ENCODE results near the gene ACOXL.
"Not testable (repeated sequence)": the region's sequence is repeated elsewhere in the genome, so short reads cannot be mapped to it uniquely, and the experiment has no call there.

Gene ACOXL

DNA sequence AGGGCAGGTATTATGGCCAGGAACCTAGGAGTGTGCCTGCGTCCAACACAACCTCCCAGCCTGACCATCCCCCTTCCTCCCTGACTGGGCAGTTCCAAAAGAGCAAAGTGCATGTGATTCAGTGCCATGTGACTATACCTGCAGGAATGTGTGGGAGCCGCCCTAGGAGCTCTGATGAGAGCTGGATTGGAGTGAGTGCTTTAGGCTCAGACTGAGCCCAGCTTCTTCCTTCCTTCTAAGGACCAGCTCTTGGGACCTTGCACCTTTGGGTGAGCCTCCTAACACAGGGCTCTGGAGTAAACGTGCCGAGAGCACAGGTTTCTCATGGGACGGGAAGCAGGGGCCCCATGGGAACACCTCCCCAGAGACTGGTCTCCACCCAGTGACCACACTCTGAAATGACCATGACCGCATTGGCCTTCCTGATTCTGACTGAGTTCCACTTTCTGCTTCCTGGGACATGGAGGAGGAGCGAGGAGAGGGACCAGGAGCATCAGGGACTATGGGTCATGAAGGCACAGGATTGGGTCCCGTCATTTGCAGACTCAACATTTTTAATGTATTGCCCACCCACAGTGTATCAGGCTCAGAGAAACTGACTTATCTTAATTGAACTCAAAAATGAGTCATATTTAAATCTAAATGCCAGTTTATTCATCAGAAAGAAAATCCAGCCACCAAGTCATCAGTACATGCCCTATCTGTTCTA, 300.5 kb downstream of the ACOXL start:
- Mint-ChIP-seq H3K27me3 (peaks cover 3% of the 10 kb centered on the region), H3K9me3 (no peaks in the 10 kb centered on the region), H3K27ac (peak overlapping the region; percentile 64), H3K36me3 (ENCODE audit: low read depth) (no peaks in the 10 kb centered on the region), H3K4me3 (peak overlapping the region; percentile 41), H3K4me1 (ENCODE audit: low read depth) (peaks cover 82% of the 10 kb centered on the region)
- intact Hi-C loops (cut with micrococcal nuclease), result no loop called here

DNA sequence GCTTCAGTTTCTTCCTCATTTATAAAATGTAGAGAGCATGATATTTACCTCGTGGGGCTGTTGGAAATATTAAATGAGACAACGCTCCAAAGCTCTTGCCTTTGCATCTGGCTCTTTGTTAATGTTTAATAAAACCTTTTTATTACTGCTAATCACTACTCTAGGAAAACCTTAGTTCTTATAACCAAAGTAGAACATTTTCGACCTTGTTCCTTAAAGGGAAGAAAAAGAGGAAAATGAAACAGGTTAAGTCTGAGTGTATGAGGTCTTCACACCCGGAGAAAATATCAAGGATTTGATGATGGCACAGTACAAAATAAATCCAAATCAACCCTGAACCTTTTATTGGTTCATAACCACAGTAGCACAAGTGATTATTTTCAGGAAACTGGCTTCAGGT, 301.8 kb downstream of the ACOXL start:
- no peak overlapping the region for H3K4me3 Mint-ChIP-seq
- no peaks in the 10 kb centered on the region for H3K36me3 Mint-ChIP-seq (ENCODE audit: low read depth)
- H3K27me3 Mint-ChIP-seq, result peaks cover 3% of the 10 kb centered on the region
- no peaks in the 10 kb centered on the region for H3K9me3 Mint-ChIP-seq
- peaks cover 79% of the 10 kb centered on the region for H3K4me1 Mint-ChIP-seq (ENCODE audit: low read depth)
- no peak overlapping the region for H3K27ac Mint-ChIP-seq
- intact Hi-C loops (cut with micrococcal nuclease), result no loop called here

DNA sequence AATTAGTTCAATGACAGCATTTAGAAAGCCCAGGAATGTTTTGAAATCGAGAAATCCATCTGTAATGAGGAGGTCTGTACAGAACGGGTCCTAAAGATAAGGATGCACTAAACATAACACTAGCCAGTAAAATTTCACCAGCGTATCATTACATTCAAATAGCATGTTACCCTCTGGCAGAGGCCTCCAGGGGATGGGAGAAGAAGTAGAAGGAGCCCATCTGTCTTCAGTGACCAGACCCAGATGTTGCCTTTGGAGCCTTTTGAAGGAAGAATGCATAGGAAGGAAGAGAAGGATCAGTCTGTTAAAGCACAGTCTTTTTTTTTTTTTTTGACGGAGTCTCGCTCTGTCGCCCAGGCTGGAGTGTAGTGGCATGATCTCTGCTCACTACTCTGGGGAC, 302.2 kb downstream of the ACOXL start:
- no peak overlapping the region for H3K4me3 Mint-ChIP-seq
- peaks cover 3% of the 10 kb centered on the region for H3K27me3 Mint-ChIP-seq
- peaks cover 75% of the 10 kb centered on the region for H3K4me1 Mint-ChIP-seq (ENCODE audit: low read depth)
- intact Hi-C loops (cut with micrococcal nuclease), result no loop called here
- H3K9me3 Mint-ChIP-seq, result no peaks in the 10 kb centered on the region
- no peak overlapping the region for H3K27ac Mint-ChIP-seq
- no peaks in the 10 kb centered on the region for H3K36me3 Mint-ChIP-seq (ENCODE audit: low read depth)

DNA sequence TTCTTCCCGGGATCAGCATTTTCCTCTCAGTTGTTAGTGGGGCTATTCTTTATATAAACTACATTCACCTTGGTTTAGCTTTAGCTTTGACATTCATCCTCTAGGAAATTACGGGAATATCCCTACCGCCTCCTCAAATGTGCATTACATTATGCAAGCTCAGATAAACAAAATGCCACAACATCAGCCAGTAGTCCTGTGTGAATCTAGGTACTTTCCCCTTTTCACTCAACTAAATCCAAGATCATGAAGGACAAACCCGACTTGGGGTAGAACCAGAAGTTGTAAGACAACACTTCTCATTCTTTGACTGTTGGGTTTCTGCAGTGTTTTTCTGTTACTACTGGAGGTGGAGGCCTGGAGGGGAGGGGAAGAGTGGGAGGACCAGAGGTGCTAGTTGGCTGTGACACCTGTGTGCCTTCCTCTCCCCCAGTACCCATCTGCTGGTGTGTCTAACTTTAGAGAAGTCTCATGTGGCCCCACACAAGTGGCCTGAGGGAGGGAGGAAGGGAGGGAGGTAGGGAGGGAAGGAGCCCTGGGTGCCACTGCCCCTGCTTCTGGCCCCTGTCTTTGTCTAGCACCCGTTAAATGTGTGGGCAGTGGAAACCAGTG, 303.6 kb downstream of the ACOXL start:
- H3K4me3 Mint-ChIP-seq, result no peak overlapping the region
- intact Hi-C loops (cut with micrococcal nuclease), result no loop called here

DNA sequence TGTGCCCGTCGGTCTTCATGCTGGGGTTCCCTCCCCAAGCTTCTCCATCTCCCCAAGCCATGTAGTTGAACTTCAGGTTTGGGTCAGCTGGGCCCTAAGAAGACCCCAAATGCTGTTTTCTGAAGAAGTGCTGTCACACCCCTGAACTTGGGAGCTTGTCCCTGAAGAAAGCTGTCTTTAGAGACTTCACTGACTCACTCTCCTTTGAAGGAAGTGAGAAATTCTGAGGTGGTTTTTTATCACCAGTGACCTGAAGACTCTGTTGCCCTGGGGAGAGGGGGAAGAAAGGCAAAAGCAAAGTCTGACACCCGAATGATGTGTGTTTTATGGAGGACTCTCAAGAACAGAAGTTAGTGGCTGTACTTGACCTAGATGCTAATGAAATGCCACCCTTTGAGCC, 304.8 kb downstream of the ACOXL start:
- Mint-ChIP-seq H3K27me3 (peaks cover 8% of the 10 kb centered on the region), H3K36me3 (ENCODE audit: low read depth) (no peaks in the 10 kb centered on the region), H3K27ac (peak overlapping the region; percentile 21), H3K4me1 (ENCODE audit: low read depth) (peaks cover 51% of the 10 kb centered on the region), H3K9me3 (no peaks in the 10 kb centered on the region), H3K4me3 (no peak overlapping the region)
- intact Hi-C loops (cut with micrococcal nuclease), result no loop called here

More for the DNA sequence above, 303.6 kb downstream of the ACOXL start:
- Mint-ChIP-seq H3K27ac (no peak overlapping the region), H3K36me3 (ENCODE audit: low read depth) (no peaks in the 10 kb centered on the region), H3K4me1 (ENCODE audit: low read depth) (peaks cover 62% of the 10 kb centered on the region), H3K9me3 (no peaks in the 10 kb centered on the region), H3K27me3 (peaks cover 6% of the 10 kb centered on the region)

DNA sequence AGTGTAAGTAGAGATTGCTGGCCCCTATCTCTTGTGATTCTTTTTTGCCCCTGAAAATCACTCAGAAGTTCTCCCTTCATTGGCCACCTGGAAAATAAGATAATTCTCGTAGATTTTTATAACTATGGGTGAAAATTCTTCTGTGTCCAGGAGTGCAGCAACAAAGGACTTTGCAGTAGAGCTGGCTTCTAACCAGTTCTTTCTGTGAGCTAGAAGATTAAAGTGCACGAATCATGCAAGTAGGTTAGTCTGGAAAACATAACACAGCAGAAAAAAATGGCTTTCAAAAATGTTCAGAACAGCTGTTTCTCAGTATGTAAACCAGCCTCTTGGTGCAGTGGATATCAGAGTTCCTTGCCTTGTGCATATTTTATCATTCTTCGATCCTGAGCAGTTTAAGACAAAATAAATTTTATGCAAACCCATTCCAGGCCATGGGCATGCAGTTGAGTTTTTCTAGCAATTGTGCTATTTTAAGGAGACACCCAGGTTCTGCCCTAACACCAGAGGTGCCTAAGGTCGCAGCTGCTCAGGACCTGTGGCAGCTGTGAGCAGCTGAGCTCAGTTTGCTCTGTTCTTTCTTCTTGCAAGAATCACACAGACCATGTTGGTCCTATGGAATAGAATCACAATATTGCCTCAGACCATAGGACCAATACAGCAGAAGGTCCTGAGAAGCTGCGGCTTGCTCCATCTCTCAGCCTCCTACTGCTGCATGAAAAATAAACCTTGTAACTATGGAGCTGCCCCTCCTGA, 307.4 kb downstream of the ACOXL start:
- intact Hi-C loops (cut with micrococcal nuclease), result no loop called here
- Mint-ChIP-seq H3K4me1 (ENCODE audit: low read depth) (peaks cover 48% of the 10 kb centered on the region), H3K36me3 (ENCODE audit: low read depth) (no peaks in the 10 kb centered on the region), H3K9me3 (no peaks in the 10 kb centered on the region), H3K27ac (no peak overlapping the region), H3K4me3 (no peak overlapping the region), H3K27me3 (peaks cover 10% of the 10 kb centered on the region)

DNA sequence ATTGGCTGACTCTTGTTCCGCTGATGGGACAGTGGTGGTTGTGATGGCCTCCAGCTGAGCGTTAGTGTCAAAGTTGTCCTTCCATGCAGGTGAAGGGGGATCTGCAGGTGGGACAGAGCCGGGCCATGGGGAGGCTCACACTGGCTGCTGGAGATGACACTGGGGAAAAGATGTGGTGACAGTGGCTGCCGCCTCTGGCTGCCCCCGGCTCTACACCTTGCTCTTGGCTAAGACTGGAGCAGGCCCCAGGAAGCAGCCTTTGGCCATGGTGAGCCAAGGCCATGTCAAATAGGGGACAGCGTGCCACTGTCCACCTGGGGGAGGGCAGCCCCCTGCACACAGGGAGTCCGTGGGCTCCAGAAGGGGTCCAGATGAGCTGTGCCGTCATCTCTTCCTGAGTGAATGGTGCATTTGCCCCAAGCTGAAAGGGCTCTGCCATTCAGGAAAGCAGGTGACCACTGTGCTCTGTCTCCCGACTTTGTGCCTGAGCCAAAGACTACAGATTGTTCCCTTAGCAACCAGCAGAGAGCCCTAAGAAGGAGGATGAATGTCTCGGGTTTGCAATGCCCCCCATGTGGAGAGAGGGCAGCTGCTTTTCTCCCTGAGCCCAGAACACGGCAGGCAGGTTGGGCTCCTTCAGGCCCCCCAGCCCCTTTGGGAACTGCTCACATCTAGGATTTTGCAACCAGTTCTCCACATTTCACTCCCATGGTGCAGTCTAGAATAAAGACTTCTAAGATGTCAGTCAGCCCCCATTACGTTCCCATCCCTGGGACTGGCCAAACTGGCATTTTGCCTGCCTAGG, 309.2 kb downstream of the ACOXL start:
- Mint-ChIP-seq H3K4me3 (no peak overlapping the region), H3K9me3 (peaks cover 12% of the 10 kb centered on the region), H3K4me1 (ENCODE audit: low read depth) (peaks cover 39% of the 10 kb centered on the region), H3K36me3 (ENCODE audit: low read depth) (no peaks in the 10 kb centered on the region), H3K27me3 (peaks cover 8% of the 10 kb centered on the region), H3K27ac (no peak overlapping the region)
- intact Hi-C loops (cut with micrococcal nuclease), result no loop called here

DNA sequence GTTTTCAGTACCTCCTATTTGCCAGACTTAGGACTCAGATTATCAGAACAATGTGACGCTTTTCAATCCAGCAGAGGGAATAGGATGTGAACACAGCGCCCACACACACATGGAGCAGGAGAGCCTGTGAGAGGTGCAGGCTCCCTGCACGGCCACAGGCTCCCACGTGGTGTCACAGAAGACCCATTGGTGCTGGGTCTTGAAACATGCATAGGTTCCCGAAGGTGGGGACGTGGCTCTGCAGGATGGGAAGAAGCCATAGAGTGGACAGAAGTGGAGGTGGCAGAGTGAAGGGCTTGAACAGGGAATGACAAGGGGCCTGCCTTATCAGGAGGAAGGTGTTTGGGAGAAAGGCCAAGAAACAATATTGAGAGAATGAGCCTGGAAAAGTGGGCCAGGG, 309.9 kb downstream of the ACOXL start:
- Mint-ChIP-seq H3K27me3 (peaks cover 7% of the 10 kb centered on the region), H3K4me3 (no peak overlapping the region), H3K36me3 (ENCODE audit: low read depth) (no peaks in the 10 kb centered on the region), H3K9me3 (peaks cover 17% of the 10 kb centered on the region), H3K4me1 (ENCODE audit: low read depth) (peaks cover 33% of the 10 kb centered on the region), H3K27ac (no peak overlapping the region)
- intact Hi-C loops (cut with micrococcal nuclease), result no loop called here

DNA sequence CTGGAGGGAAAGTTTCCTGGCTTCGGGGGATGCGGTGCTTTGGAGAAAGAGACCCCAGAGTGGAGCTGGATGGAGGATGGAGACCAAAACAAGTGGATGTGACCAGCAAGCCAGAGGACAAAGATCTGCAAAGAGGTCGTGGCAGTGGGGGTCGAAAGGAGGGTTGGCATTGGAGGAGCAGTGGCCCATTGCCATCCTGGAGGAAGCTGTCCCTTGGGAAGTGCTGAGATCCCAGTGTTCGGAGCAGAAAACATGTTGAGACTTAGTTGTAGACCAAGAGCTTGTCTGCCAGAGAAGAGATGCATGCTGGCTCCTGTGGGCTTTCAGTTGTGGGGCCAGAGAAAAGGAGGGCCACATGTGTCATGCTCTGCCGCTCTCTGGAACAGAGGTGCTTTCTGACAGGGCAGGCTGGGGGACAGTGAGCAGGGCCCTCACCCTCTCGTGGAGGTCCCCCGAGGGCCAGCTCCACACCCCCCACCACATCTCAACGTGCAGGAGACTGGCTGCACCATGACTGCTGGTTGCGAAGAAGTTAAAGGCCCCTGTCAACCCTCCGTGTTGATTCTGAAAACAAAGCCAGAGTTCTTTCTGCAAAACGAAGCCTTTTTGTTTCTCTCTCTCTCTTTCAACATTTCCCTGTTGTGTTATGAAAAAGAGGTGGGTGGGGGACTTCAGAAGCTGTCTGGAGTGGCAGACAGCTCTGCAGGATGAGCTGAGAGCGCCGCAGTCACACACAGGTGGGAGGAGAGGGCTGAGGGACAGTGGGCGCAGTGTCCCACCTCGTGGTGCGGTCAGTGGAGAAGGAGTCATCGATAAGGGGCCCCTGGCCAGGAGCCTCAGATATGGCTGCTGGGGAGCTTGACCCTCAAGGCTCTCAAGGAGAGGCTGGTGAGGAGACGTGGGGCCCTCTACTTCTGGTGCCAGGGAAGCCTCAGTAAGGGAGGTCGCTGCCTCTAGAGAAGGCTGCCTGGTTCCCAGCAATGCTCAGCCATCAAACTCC, 310.7 kb downstream of the ACOXL start:
- peaks cover 7% of the 10 kb centered on the region for H3K27me3 Mint-ChIP-seq
- peaks cover 17% of the 10 kb centered on the region for H3K9me3 Mint-ChIP-seq
- no peaks in the 10 kb centered on the region for H3K36me3 Mint-ChIP-seq (ENCODE audit: low read depth)
- peaks cover 25% of the 10 kb centered on the region for H3K4me1 Mint-ChIP-seq (ENCODE audit: low read depth)
- intact Hi-C loops (cut with micrococcal nuclease), result no loop called here
- no peak overlapping the region for H3K4me3 Mint-ChIP-seq
- H3K27ac Mint-ChIP-seq, result no peak overlapping the region

DNA sequence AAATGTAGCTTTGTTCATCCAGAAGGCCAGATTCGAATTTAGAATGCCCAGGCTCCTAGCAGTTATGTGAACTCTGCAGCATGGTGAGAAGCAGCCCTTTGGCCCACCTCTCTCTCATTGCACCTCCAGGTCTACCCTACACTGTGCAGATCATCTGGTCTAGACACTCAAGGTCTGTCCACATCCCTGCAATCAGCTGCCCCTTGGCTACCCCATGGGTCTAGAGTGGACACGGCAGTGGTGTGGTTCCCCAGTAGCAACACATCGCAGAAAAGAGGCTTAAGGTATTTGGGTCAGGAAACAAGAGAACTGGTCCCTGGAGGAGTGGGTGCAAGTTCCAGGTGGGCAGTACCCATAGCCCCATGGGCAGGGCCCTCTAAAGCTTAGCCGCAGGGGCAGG, 311.7 kb downstream of the ACOXL start:
- peaks cover 17% of the 10 kb centered on the region for H3K9me3 Mint-ChIP-seq
- H3K36me3 Mint-ChIP-seq (ENCODE audit: low read depth), result no peaks in the 10 kb centered on the region
- H3K27ac Mint-ChIP-seq, result no peak overlapping the region
- H3K27me3 Mint-ChIP-seq, result peaks cover 7% of the 10 kb centered on the region
- peaks cover 25% of the 10 kb centered on the region for H3K4me1 Mint-ChIP-seq (ENCODE audit: low read depth)
- H3K4me3 Mint-ChIP-seq, result no peak overlapping the region
- intact Hi-C loops (cut with micrococcal nuclease), result no loop called here

DNA sequence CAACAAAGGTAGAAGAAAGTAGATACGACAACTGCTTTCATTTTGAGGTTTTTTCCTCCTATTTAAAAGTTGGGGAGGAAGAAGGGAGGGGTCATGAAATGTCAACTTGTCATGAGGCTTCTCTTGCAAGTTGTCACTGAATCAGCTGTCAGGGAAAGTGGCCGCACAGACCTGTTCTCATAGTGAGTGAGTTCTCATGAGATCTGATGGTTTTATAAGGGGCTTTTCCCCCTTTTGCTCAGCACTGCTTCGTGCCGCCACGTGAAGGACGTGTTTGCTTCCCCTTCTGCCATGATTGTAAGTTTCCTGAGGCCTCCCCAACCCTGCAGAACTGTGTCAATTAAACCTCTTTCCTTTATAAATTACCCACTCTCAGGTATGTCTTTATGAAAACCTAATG, 312.9 kb downstream of the ACOXL start:
- peaks cover 17% of the 10 kb centered on the region for H3K9me3 Mint-ChIP-seq
- intact Hi-C loops (cut with micrococcal nuclease); H3K4me3 Mint-ChIP-seq; H3K36me3 Mint-ChIP-seq (ENCODE audit: low read depth); H3K27ac Mint-ChIP-seq; H3K27me3 Mint-ChIP-seq: not testable (repeated sequence)
- H3K4me1 Mint-ChIP-seq (ENCODE audit: low read depth), result peaks cover 25% of the 10 kb centered on the region

DNA sequence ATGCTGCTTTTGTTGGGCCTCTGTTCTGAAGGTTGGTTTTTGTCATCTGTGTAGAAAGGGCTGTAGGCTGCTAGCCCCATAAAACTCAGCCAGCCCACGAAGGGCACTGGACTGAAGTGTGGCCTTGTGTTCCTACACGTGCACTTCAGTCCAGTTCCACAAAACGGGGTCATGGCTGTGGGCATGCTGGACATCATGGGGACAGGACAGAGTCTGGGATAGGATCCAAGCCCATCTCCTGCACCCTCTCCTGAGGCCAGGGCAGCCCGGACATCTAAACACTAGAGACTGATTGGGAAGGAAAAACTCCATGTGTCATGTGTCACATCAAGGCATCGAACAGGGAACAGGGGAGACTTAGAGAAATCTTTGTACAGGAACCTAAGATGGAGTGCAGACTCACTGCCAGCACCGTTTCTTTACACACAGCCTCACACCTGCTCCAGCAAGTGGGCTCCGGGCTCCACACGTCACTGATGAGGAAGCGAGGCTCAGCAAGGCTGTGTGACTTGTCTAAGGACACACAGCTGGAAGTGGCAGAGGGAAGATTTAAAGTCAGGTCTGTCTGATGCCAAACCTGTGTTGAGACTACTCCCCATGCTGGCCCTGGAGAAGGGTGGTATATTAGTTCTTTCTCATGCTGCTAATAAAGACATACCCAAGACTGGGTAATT, 313.5 kb downstream of the ACOXL start:
- intact Hi-C loops (cut with micrococcal nuclease), result no loop called here
- H3K4me3 Mint-ChIP-seq, result no peak overlapping the region
- peaks cover 4% of the 10 kb centered on the region for H3K27me3 Mint-ChIP-seq
- H3K36me3 Mint-ChIP-seq (ENCODE audit: low read depth), result no peaks in the 10 kb centered on the region
- H3K4me1 Mint-ChIP-seq (ENCODE audit: low read depth), result peaks cover 25% of the 10 kb centered on the region
- no peak overlapping the region for H3K27ac Mint-ChIP-seq
- H3K9me3 Mint-ChIP-seq, result peaks cover 17% of the 10 kb centered on the region

Data from dendritic cell treated with granulocyte-macrophage colony-stimulating factor and Interleukin-4, amounts not matched to agents 40 ng/mL and 50 ng/mL, for 4 days (primary cell).